Mucosa of stomach (tissue), 1 donor: ENCODE results near the gene INVS.

Experiments used
- H3K27me3 ChIP-seq: one replicate; pipeline ENCODE4 v1.7.0; 2013; ENCODE audit warnings: mild to moderate bottlenecking, low read length; ENCODE audit not compliant: control insufficient read depth, insufficient read depth
- H3K36me3 ChIP-seq: one replicate; pipeline ENCODE4 v1.7.0; 2013; ENCODE audit warnings: low read length; ENCODE audit not compliant: control insufficient read depth, insufficient read depth
- H3K4me1 ChIP-seq: one replicate; pipeline ENCODE4 v1.7.0; 2013; ENCODE audit warnings: mild to moderate bottlenecking, low read length; ENCODE audit not compliant: control insufficient read depth, insufficient read depth
- H3K4me3 ChIP-seq: one replicate; pipeline ENCODE4 v1.7.0; 2013; ENCODE audit warnings: low read length
- H3K9ac ChIP-seq: one replicate; pipeline ENCODE4 v1.7.0; 2013; ENCODE audit warnings: mild to moderate bottlenecking, low read length, moderate library complexity
- H3K9me3 ChIP-seq: one replicate; pipeline ENCODE4 v1.7.0; 2013; ENCODE audit warnings: mild to moderate bottlenecking, low read length, moderate library complexity; ENCODE audit not compliant: control insufficient read depth
- donor health status: Pancreatic carcinoma.

The INVS gene

GRCh38 chr9:100104314-100104713 lies 5.3 kb downstream of the INVS start:
- peaks cover 8% of the 10 kb centered on the region for H3K4me1 ChIP-seq
- H3K4me3 ChIP-seq = no peak overlapping the region
- H3K9me3 ChIP-seq = no peaks in the 10 kb centered on the region
- no peaks in the 10 kb centered on the region for H3K36me3 ChIP-seq
- no peak overlapping the region for H3K9ac ChIP-seq
- no peaks in the 10 kb centered on the region for H3K27me3 ChIP-seq

- no peak overlapping the region for H3K4me3 ChIP-seq
- H3K9me3 ChIP-seq = no peaks in the 10 kb centered on the region
- no peaks in the 10 kb centered on the region for H3K27me3 ChIP-seq
- H3K9ac ChIP-seq = no peak overlapping the region
- no peaks in the 10 kb centered on the region for H3K36me3 ChIP-seq
- H3K4me1 ChIP-seq = no peaks in the 10 kb centered on the region
These were observed 6.8 kb downstream of the INVS start for GRCh38 chr9:100105861-100106260.

GRCh38 chr9:100106616-100107015 lies 7.6 kb downstream of the INVS start:
- Histone ChIP-seq H3K36me3 (no peaks in the 10 kb centered on the region), H3K9me3 (no peaks in the 10 kb centered on the region)

GRCh38 chr9:100108559-100108958 lies 9.5 kb downstream of the INVS start:
- no peaks in the 10 kb centered on the region for H3K9me3 ChIP-seq
- H3K4me1 ChIP-seq = no peaks in the 10 kb centered on the region
- H3K4me3 ChIP-seq = no peak overlapping the region
- H3K9ac ChIP-seq = no peak overlapping the region
- no peaks in the 10 kb centered on the region for H3K36me3 ChIP-seq
- H3K27me3 ChIP-seq = no peaks in the 10 kb centered on the region

More at GRCh38 chr9:100106616-100107015, 7.6 kb downstream of the INVS start:
- no peak overlapping the region for H3K4me3 ChIP-seq
- H3K4me1 ChIP-seq = no peaks in the 10 kb centered on the region
- H3K27me3 ChIP-seq = no peaks in the 10 kb centered on the region
- H3K9ac ChIP-seq = no peak overlapping the region

- no peaks in the 10 kb centered on the region for H3K27me3 ChIP-seq
- no peaks in the 10 kb centered on the region for H3K9me3 ChIP-seq
- no peak overlapping the region for H3K4me3 ChIP-seq
- no peak overlapping the region for H3K9ac ChIP-seq
- no peaks in the 10 kb centered on the region for H3K36me3 ChIP-seq
- no peaks in the 10 kb centered on the region for H3K4me1 ChIP-seq
These were observed 12.2 kb downstream of the INVS start for GRCh38 chr9:100111235-100111634.

- Histone ChIP-seq H3K9ac (no peak overlapping the region), H3K4me3 (no peak overlapping the region), H3K27me3 (no peaks in the 10 kb centered on the region), H3K4me1 (no peaks in the 10 kb centered on the region), H3K36me3 (no peaks in the 10 kb centered on the region), H3K9me3 (no peaks in the 10 kb centered on the region)
These were observed 13.8 kb downstream of the INVS start for GRCh38 chr9:100112677-100113336.

- Histone ChIP-seq H3K36me3 (no peaks in the 10 kb centered on the region), H3K9me3 (no peaks in the 10 kb centered on the region), H3K9ac (no peak overlapping the region), H3K4me1 (no peaks in the 10 kb centered on the region), H3K4me3 (no peak overlapping the region), H3K27me3 (no peaks in the 10 kb centered on the region)
These were observed 18.3 kb downstream of the INVS start for GRCh38 chr9:100117316-100117715.

- Histone ChIP-seq H3K4me3 (no peak overlapping the region), H3K4me1 (no peaks in the 10 kb centered on the region), H3K9me3 (no peaks in the 10 kb centered on the region), H3K9ac (no peak overlapping the region), H3K27me3 (no peaks in the 10 kb centered on the region), H3K36me3 (no peaks in the 10 kb centered on the region)
These were observed 21.2 kb downstream of the INVS start for GRCh38 chr9:100120286-100120685.

- Histone ChIP-seq H3K9me3 (no peaks in the 10 kb centered on the region), H3K4me1 (no peaks in the 10 kb centered on the region), H3K4me3 (no peak overlapping the region), H3K27me3 (no peaks in the 10 kb centered on the region), H3K36me3 (no peaks in the 10 kb centered on the region), H3K9ac (no peak overlapping the region)
These were observed 26.2 kb downstream of the INVS start for GRCh38 chr9:100125236-100125635.

- Histone ChIP-seq H3K4me3 (no peak overlapping the region), H3K36me3 (no peaks in the 10 kb centered on the region), H3K4me1 (no peaks in the 10 kb centered on the region), H3K9me3 (no peaks in the 10 kb centered on the region), H3K27me3 (no peaks in the 10 kb centered on the region), H3K9ac (no peak overlapping the region)
These were observed 26.9 kb downstream of the INVS start for GRCh38 chr9:100125910-100126309.

GRCh38 chr9:100126423-100126822 lies 27.4 kb downstream of the INVS start:
- Histone ChIP-seq H3K4me1 (no peaks in the 10 kb centered on the region), H3K36me3 (no peaks in the 10 kb centered on the region), H3K9me3 (no peaks in the 10 kb centered on the region), H3K27me3 (no peaks in the 10 kb centered on the region), H3K4me3 (no peak overlapping the region), H3K9ac (no peak overlapping the region)

- Histone ChIP-seq H3K4me3 (no peak overlapping the region), H3K9me3 (no peaks in the 10 kb centered on the region), H3K9ac (no peak overlapping the region), H3K27me3 (no peaks in the 10 kb centered on the region), H3K4me1 (no peaks in the 10 kb centered on the region), H3K36me3 (no peaks in the 10 kb centered on the region)
These were observed 30.7 kb downstream of the INVS start for GRCh38 chr9:100129772-100130171.

- Histone ChIP-seq H3K4me1 (no peaks in the 10 kb centered on the region), H3K9me3 (no peaks in the 10 kb centered on the region), H3K27me3 (no peaks in the 10 kb centered on the region), H3K4me3 (no peak overlapping the region), H3K9ac (no peak overlapping the region), H3K36me3 (no peaks in the 10 kb centered on the region)
These were observed 32.2 kb downstream of the INVS start for GRCh38 chr9:100131216-100131615.
